H1 (cell line): ENCODE measurements around the gene LRRK1. TPM values are rescaled to one million over a fixed set of nuclear protein-coding genes. Genes with fewer than 3 reads are reported as not detected.

Source experiments
- BACH1 ChIP-seq: IDR thresholded peaks from 2 replicates; pipeline ENCODE4 v1.6.1; 2012; ENCODE audit warnings: low read length, improper control_type of control experiment
- POU5F1 ChIP-seq: IDR thresholded peaks from 2 replicates; pipeline ENCODE4 v1.6.1; 2011; ENCODE audit warnings: low read depth, mild to moderate bottlenecking, low read length, moderate library complexity
- TBP ChIP-seq: IDR thresholded peaks from 2 replicates; pipeline ENCODE4 v1.6.1; 2011; ENCODE audit warnings: low read depth, low read length, improper control_type of control experiment
- polyA plus RNA-seq, 7 experiments: library from polyadenylated mRNA; depleted of rRNA in 3 of 7; stranded (reverse) in 5 of 7; unstranded in 2 of 7; fragments of >200 nt in 5 of 7; fragments of 200-250 nt in 2 of 7; gene quantifications; 1 replicate in 5 of 7; 2 replicates in 1 of 7; 4 replicates in 1 of 7; pipeline versions ENCODE4 v1.2.1 to v1.2.3, GENCODE V29; 2011 to 2013; ENCODE audit warnings: missing spikeins in 2 of 7, mixed read lengths in 2 of 7
- total RNA-seq: library from RNA; stranded (reverse); fragmentation: NEBNext Ultra II Directional; extraction: Animal tissue kit (Norgen Biotek cat#: 25700); gene quantifications from 2 replicates; pipeline ENCODE4 v1.2.1, GENCODE V29; 2021

Gene LRRK1
- total and polyA plus RNA-seq, 2 of the 8 experiments (the other 6 are each of a cell fraction or from before 2014, with no cell fraction given) = 1.2 to 3.6 TPM

DNA sequence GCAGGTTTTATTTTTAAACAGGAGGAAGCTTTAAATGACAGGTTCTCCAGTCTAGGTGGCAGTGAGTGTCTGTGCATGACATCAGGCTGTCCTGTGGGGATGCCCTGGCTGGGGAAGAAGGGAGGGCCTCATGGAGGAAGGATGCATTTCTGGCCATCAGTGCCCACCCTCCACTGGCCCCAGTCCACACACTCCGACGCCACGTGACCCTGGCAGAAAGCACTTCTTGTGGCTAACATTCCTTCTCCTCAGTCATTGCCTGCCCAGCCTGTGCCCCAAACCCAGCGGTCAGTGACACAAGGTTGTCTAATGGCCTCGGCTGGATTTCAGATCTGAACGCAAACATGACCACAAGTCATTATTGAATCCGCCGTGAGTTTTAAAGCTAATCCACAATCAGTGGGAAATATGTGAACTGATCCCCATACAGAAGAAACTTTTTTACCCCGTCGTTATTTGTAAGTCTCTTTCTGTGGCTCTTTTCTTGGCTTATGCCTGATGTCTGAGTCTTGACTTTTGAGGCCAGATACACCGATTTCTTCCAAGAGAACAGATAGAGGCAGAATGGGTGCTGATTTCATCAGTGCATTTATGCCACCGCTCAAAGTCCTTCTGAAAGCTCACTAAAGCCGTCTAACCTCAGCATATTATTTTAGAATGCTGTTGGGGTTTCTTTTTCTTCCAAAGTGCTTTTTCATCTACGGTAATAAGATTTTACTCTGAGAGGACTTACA is 17.3 kb upstream of the LRRK1 start (continued):
- no peak for TF ChIP-seq POU5F1
- TF ChIP-seq TBP = no peak
- TF ChIP-seq BACH1 = no peak
